Ascending aorta (tissue), 2 donors: ENCODE data around the gene F2R. TPM values are rescaled to one million over a fixed set of nuclear protein-coding genes. Genes with fewer than 3 reads are reported as not detected.

Experiments
- DNase-seq, 2 donors: peaks; one replicate each; pipeline ENCODE4 v3.0.0-alpha.2; 2019; ENCODE audit warnings: low spot score in 2 of 2
- H3K27ac ChIP-seq, 2 donors: fragments of 200-600 bp; sonication (generic); one replicate each; pipeline ENCODE4 v1.5.1; 2016 to 2017; ENCODE audit warnings: mild to moderate bottlenecking in 1 of 2
- H3K27me3 ChIP-seq: fragments of 200-600 bp; sonication (generic); one replicate; pipeline ENCODE4 v1.5.1; 2017
- H3K36me3 ChIP-seq, 2 donors: fragments of 200-600 bp; sonication (generic); one replicate each; pipeline ENCODE4 v1.5.1; 2016
- H3K4me1 ChIP-seq, 2 donors: fragments of 200-600 bp; sonication (generic); one replicate each; pipeline ENCODE4 v1.5.1; 2016 to 2017; ENCODE audit warnings: mild to moderate bottlenecking in 1 of 2
- H3K4me3 ChIP-seq, 2 donors: fragments of 200-600 bp; sonication (generic); one replicate each; pipeline ENCODE4 v1.5.1; 2016 to 2017; ENCODE audit warnings: mild to moderate bottlenecking in 1 of 2
- H3K9me3 ChIP-seq, 2 donors: fragments of 200-600 bp; sonication (generic); one replicate each; pipeline ENCODE4 v1.5.1; 2016
- CTCF ChIP-seq, 3 experiments: fragments of 200-600 bp in 2 of 3; fragments of 450-650 bp in 1 of 3; sonication (generic) in 2 of 3; IDR thresholded peaks; one replicate each; pipeline ENCODE4 v1.5.1; 2016 to 2019; ENCODE audit warnings: antibody characterized with exemption in 3 of 3, mild to moderate bottlenecking in 1 of 3, moderate library complexity in 1 of 3
- intact Hi-C: fragments of 100-400 bp; cut with DNase I; formaldehyde crosslinking; loops from one replicate; pipeline ENCODE4 v1.15.1; 2023
- total RNA-seq: library from RNA; depleted of rRNA; stranded (reverse); fragments of >200 nt; gene quantifications from one replicate; pipeline ENCODE4 v1.1.0, GENCODE V29; 2016

F2R gene
- total RNA-seq, 1 donor from 2014 or later = 131 TPM

DNA sequence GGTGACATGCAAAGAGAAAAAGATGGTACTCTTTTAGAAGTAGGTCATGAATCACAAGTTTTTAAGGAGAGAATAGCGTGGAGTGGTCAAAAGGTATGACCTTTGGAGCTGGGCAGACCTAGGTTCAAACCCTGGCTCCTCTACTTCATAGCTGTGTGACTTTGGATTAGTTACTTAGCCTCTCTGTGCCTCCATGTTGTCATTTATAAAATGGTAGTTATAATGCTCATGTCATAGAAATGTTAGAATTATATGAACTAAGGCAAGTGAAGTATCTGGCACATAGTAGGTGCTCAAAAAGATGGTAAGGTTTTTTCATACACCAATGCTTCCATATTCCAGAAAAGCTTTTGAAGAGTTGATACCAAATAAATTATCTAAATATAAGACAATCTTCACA lies 7.3 kb downstream of the F2R start:
- no peak for DNase-seq
- Histone ChIP-seq H3K27me3 (no peaks in the 10 kb centered on the region), H3K9me3 (peaks cover 0 to under 1% of the 10 kb centered on the region in 2 donors), H3K4me3 (no peak overlapping the region), H3K27ac (no peak overlapping the region), H3K4me1 (no peaks in the 10 kb centered on the region), H3K36me3 (no peaks in the 10 kb centered on the region)
- intact Hi-C loops = no loop called here
- TF ChIP-seq CTCF (IDR thresholded peaks at IDR 0.05) = no peak

DNA sequence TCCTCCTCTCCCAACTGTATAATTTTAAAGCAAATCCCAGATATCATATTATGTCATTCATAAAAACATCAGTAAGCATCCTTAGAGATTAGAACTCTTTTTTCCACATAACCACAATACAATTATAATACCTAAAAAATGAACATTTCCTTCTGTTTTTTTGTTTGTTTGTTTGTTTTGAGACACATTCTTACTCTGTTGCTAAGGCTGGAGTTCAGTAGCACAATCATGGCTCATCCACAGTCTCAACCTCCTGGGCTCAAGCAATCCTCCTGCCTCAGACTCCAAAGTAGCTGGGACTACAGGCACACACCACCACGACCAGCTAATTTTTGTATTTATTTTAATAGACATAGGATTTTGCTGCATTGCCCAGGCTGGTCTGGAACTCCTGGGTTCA lies 8.0 kb downstream of the F2R start:
- H3K36me3 ChIP-seq = no peaks in the 10 kb centered on the region
- no peak overlapping the region for H3K4me3 ChIP-seq
- peaks cover 0 to 7% of the 10 kb centered on the region in 2 donors for H3K9me3 ChIP-seq
- H3K4me1 ChIP-seq = no peaks in the 10 kb centered on the region
- H3K27me3 ChIP-seq = no peaks in the 10 kb centered on the region
- no peak for DNase-seq
- no peak for TF ChIP-seq CTCF (IDR thresholded peaks at IDR 0.05)
- intact Hi-C loops = no loop called here
- H3K27ac ChIP-seq = peak overlapping the region in 1 of 2 donors; percentile 10

DNA sequence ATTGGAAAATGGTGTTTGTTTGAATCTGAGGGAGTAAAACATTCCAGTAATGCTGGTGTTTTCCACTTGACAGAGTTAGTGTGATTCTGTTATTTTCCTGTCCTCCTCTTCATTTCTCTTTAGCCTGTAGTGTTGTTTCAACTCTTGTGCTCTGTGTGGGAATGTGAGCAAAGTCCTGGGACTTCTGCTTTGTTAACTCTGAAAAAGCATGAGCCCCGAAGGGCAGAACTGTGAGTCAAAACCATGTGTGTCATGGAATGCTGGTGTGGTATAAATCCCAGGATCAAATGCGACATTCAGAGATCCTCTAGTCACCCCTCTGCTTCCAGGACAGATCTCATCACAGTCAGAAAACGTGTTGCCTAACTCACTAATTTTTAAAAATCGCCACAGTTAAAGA lies 8.9 kb downstream of the F2R start:
- intact Hi-C loops = no loop called here
- Histone ChIP-seq H3K27me3 (no peaks in the 10 kb centered on the region), H3K4me1 (no peaks in the 10 kb centered on the region), H3K36me3 (no peaks in the 10 kb centered on the region), H3K9me3 (peaks cover 5 to 17% of the 10 kb centered on the region in 2 donors), H3K27ac (no peak overlapping the region), H3K4me3 (no peak overlapping the region)
- no peak for TF ChIP-seq CTCF (IDR thresholded peaks at IDR 0.05)
- no peak for DNase-seq

GRCh38 chr5:76728965-76729364 lies 13.0 kb downstream of the F2R start:
- H3K27ac ChIP-seq = no peak overlapping the region
- H3K4me3 ChIP-seq = no peak overlapping the region
- H3K4me1 ChIP-seq = no peaks in the 10 kb centered on the region
- peaks cover 13 to 23% of the 10 kb centered on the region in 2 donors for H3K9me3 ChIP-seq
- no peak for DNase-seq
- H3K27me3 ChIP-seq = no peaks in the 10 kb centered on the region
- TF ChIP-seq CTCF (IDR thresholded peaks at IDR 0.05) = no peak
- intact Hi-C loops = no loop called here
- peaks cover 0 to 6% of the 10 kb centered on the region in 2 donors for H3K36me3 ChIP-seq

- Histone ChIP-seq H3K4me3 (no peak overlapping the region), H3K27ac (no peak overlapping the region), H3K36me3 (peaks cover 0 to 6% of the 10 kb centered on the region in 2 donors), H3K9me3 (peaks cover 13 to 23% of the 10 kb centered on the region in 2 donors), H3K4me1 (no peaks in the 10 kb centered on the region), H3K27me3 (no peaks in the 10 kb centered on the region)
- DNase-seq = no peak
- TF ChIP-seq CTCF (IDR thresholded peaks at IDR 0.05) = no peak
- intact Hi-C loops = no loop called here
These were observed 13.7 kb downstream of the F2R start for GRCh38 chr5:76729373-76730290.
